Activated T-cell treated with anti-CD3 and anti-CD28 coated beads, Interleukin-2, amount 50 U/mL, for 4 hours (primary cell): Measurements from ENCODE around the gene HESX1. TPM values are rescaled to one million over a fixed set of nuclear protein-coding genes. Genes with fewer than 3 reads are reported as not detected.

Experiments used
- ATAC-seq, 2 donors: fragments of 200-7000 bp; cut with Tn5 transposase; one replicate each; pipeline ENCODE4 v1.10.0; 2021
- DNase-seq: peaks from one replicate; pipeline ENCODE4 v3.0.0-alpha.2; 2020
- H3K27me3 Mint-ChIP-seq: one replicate; pipeline ENCODE4 v1.8.0; 2021; ENCODE audit warnings: low read depth, mixed read lengths
- H3K36me3 Mint-ChIP-seq: one replicate; pipeline ENCODE4 v1.8.0; 2022; ENCODE audit warnings: mixed read lengths; ENCODE audit not compliant: insufficient read depth
- H3K4me1 Mint-ChIP-seq: one replicate; pipeline ENCODE4 v1.8.0; 2021; ENCODE audit warnings: low read depth, mixed read lengths
- H3K4me3 Mint-ChIP-seq: one replicate; pipeline ENCODE4 v1.8.0; 2021; ENCODE audit warnings: mild to moderate bottlenecking, moderate library complexity, mixed read lengths
- H3K9me3 Mint-ChIP-seq: one replicate; pipeline ENCODE4 v1.8.0; 2021; ENCODE audit warnings: mixed read lengths
- total RNA-seq, 3 donors: library from RNA; stranded (reverse); gene quantifications; one replicate each; pipeline ENCODE4 v1.2.1, GENCODE V29; 2021

HESX1 gene
- total RNA-seq, 3 donors from 2014 or later, result not detected

DNA sequence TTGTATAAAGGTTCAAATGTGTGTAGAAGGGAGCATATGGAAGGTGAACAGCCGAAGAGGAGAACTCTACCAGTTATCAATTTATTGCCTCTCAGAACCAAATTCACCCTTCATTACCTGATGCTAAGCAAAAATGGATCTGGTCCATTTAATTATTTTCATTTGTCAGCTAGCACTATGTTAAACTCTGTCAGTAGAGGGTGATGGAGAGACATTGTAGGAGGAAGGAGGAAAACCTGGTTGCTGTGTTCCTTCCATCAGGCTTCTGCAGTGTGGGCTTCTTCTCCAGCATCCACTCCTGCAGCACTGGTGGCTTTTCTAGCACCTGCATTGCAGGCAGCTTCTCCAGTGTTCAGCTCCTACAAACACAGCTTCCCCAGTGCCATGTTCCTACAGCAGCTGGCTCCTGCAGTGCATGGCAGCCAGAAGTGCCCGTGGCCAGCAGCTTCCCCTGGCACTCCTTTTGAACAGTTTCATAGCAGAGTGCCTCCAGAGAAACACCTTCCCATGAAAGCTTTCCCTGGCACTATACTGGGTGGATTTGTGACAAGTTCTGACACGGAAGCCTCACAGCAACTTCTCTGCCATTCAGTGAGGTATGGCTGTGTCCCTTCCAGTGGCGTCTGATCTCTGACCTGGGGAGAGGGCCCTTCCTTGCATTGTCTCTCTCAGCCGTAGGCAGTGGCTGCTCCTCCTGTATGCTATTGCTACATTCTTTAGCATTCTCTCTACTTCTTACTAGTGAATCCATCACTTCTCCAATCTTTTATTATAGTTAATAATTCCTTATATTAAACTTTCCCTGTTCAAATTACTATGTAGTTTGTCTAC is 20.0 kb downstream of the HESX1 start:
- no peaks in the 10 kb centered on the region for H3K4me1 Mint-ChIP-seq
- ATAC-seq (no peak), DNase-seq (no peak)
- no peaks in the 10 kb centered on the region for H3K36me3 Mint-ChIP-seq
- H3K9me3 Mint-ChIP-seq, result no peaks in the 10 kb centered on the region
- H3K27me3 Mint-ChIP-seq, result peaks cover 7% of the 10 kb centered on the region
- H3K4me3 Mint-ChIP-seq, result no peak overlapping the region

DNA sequence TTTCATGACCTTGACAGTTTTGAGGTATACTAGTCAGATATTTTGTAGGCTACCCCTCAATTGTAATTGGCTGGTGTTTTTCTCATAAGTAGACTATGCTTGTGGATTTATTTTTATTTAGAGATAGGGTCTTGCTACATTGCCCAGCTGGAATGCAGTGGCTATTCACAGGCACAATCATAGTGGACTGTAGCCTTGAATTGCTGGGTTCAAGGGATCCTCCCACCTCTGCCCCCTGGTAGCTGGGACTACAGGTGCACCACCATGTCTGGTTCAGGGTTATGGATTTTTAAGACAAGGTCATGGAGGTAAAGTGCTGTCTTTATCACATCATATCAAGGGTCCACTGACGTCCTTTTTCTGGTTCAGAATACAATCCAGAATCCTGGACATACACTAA is 23.7 kb downstream of the HESX1 start:
- Mint-ChIP-seq H3K36me3 (no peaks in the 10 kb centered on the region), H3K4me3 (no peak overlapping the region), H3K9me3 (no peaks in the 10 kb centered on the region), H3K27me3 (peaks cover 14% of the 10 kb centered on the region), H3K4me1 (no peaks in the 10 kb centered on the region)
- ATAC-seq (no peak), DNase-seq (no peak)

DNA sequence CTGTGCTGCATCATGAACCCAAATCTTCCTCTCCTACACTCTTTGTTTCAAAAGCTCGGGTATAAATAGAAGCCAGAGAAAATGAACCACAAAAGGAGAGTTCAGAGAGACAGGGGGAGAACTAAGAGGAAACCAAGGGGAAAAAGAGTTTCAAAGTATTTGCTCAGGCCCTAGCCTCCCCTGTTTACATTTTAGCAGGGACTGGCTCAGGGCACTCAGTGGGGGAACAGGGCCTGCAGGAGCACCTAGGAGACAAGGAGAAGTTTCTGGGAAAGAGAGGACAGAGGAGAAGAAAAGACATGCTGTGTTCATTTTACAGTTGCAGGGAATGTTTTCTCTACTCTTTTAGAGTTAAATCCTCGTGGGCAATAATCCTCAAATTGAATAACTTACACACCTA is 26.1 kb downstream of the HESX1 start:
- DNase-seq, result no peak
- Mint-ChIP-seq H3K4me3 (no peak overlapping the region), H3K4me1 (peaks cover 5% of the 10 kb centered on the region), H3K27me3 (peaks cover 28% of the 10 kb centered on the region), H3K9me3 (no peaks in the 10 kb centered on the region), H3K36me3 (no peaks in the 10 kb centered on the region)
- ATAC-seq, result no peak

DNA sequence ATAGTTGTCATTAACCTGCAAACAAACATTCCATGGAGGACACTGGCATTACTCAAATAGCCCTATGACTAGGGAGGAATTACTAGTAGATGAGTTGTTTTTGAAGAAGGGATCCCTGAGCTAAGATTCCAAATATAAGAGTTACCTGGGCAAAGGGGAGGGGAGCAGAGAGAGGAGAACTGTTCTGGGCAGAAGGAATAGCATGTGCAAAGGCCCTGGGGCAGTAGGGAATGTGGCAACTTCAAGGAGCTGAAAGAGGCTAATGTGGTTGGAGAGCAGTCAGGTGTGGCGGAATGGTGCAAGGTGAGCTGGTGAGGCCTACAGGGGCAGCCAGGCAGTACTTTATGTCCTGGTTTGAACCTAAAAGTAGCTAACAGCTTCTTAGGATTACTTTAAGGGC is 28.8 kb downstream of the HESX1 start:
- no peaks in the 10 kb centered on the region for H3K9me3 Mint-ChIP-seq
- no peak overlapping the region for H3K4me3 Mint-ChIP-seq
- H3K36me3 Mint-ChIP-seq, result no peaks in the 10 kb centered on the region
- H3K27me3 Mint-ChIP-seq, result peaks cover 50% of the 10 kb centered on the region
- peaks cover 5% of the 10 kb centered on the region for H3K4me1 Mint-ChIP-seq
- DNase-seq (no peak), ATAC-seq (no peak)

DNA sequence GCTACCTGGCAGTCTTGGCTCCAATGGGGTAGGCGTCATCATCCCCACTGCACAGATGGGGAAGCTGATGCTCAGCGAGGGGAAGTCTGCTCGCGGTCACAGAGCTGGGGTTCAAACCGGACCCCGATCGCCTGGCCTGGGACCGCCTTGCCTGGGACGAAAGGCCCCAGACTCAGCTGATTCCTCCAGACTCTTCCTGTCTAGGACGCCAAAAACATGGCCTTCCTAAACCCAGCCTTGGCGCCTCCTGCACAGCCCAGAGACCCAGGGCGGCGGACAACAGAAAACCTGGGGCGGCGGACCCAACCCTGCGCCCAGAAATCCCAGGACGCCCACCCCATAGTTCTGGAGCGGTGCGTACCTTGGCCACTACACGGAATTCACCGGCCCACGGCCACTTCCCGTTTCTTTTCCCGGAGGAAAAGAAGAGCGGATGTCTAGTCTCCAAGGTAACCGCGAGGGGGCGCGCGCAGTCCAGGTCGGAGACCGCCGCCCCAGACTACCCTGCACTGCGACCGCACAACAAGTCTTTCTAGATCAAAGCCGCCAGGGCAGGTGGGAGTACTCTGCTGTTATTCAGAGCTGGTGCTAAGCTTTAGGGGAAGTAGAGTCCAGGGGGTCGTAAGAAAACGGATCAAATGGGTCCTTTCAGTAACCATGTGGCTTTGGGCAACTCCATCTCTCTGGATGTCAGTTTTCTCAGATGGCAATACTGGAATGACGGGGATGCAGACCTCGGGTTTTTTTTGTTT is 29.7 kb downstream of the HESX1 start:
- Mint-ChIP-seq H3K4me1 (peaks cover 9% of the 10 kb centered on the region), H3K36me3 (no peaks in the 10 kb centered on the region), H3K4me3 (peak overlapping the region; percentile 50), H3K9me3 (no peaks in the 10 kb centered on the region), H3K27me3 (peaks cover 54% of the 10 kb centered on the region)
- DNase-seq (peak; percentile 57), ATAC-seq (peak; percentile 74 to 84)

DNA sequence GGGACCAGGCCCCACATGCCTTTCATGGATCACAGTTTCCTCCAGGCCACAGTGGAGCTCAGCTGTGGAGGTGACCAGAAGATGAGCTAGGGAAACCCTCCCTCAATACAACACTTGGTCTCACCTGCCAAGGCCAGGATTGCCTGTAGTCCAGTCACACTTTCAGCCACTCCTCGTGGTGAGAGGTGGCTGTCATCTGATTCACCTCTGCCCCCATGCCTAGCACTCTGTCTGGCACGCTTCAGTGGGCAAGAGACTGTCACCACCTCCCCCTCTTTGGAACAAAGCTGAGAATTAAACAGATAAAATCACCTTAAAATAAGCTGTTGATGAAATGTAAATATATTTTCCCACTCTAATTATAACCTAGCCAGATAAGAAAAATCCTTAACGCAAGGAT is 30.7 kb downstream of the HESX1 start:
- no peaks in the 10 kb centered on the region for H3K9me3 Mint-ChIP-seq
- peak overlapping the region; percentile 24 for H3K4me3 Mint-ChIP-seq
- no peak for DNase-seq
- H3K27me3 Mint-ChIP-seq, result peaks cover 58% of the 10 kb centered on the region
- ATAC-seq, result no peak
- H3K4me1 Mint-ChIP-seq, result peaks cover 13% of the 10 kb centered on the region
- no peaks in the 10 kb centered on the region for H3K36me3 Mint-ChIP-seq

DNA sequence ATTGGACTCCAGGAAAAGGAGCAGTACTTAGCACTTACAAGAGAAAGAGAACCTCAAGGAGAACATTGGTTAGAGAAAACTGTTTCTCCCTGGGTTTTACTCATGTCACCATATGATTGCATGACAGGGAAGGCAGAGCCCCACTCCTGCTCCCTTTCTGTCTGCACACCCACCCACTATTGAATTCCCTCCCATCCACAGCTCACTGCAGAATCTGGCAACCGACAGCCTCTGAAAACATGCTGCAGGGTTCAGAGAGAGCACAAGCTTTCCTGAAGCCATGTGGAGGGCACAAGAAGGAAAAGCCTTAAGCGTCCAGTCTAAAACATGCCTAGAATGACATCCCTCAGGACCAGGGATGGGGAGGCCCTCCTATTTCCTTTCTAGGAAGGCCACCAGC is 31.6 kb downstream of the HESX1 start:
- ATAC-seq (no peak), DNase-seq (no peak)
- no peak overlapping the region for H3K4me3 Mint-ChIP-seq
- no peaks in the 10 kb centered on the region for H3K9me3 Mint-ChIP-seq
- H3K4me1 Mint-ChIP-seq, result peaks cover 16% of the 10 kb centered on the region
- H3K27me3 Mint-ChIP-seq, result peaks cover 60% of the 10 kb centered on the region
- H3K36me3 Mint-ChIP-seq, result no peaks in the 10 kb centered on the region

DNA sequence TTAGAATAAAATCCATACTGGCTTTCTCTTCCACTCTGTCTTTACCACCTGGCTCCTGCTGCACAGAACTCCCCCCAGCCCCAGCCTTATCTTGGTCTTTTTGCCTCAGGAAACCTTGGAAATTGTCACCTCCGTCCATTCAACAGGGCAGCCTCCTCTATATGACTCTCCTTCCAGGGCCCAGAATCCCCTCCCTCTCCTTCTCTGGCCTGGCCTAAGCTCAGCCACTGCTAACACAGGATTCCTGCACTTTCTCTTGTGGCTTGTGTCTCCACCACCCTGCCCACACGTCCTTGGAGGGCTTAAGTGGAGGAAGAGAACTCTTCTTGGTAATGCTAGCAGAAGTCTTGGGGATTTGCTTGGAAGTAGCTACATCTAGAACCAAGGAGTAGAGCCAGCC is 33.1 kb downstream of the HESX1 start:
- ATAC-seq (no peak), DNase-seq (no peak)
- Mint-ChIP-seq H3K9me3 (no peaks in the 10 kb centered on the region), H3K36me3 (no peaks in the 10 kb centered on the region), H3K4me3 (peak overlapping the region; percentile 7), H3K27me3 (peaks cover 70% of the 10 kb centered on the region), H3K4me1 (peaks cover 16% of the 10 kb centered on the region)

DNA sequence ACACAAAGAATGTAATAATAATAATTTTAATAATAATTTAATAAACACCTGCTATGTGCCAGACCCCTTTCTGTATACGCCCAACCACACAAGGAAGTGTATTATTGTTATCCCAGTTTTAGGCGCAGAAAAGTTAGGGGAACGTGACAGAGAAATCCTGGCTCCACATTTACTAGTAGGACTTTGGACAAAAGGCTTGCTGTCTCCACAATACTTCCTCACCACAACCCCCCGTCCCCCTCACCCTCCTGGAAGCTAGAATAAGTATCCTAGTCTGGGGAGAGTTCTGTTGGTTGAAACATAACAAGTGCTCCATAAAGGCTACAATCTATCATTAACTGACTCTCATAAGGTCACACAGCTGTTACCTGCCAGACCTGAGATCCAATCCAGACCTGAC is 34.1 kb downstream of the HESX1 start:
- H3K4me3 Mint-ChIP-seq, result peak overlapping the region; percentile 63
- DNase-seq (no peak), ATAC-seq (no peak)
- H3K27me3 Mint-ChIP-seq, result peaks cover 67% of the 10 kb centered on the region
- H3K4me1 Mint-ChIP-seq, result peaks cover 16% of the 10 kb centered on the region
- H3K9me3 Mint-ChIP-seq, result no peaks in the 10 kb centered on the region
- H3K36me3 Mint-ChIP-seq, result no peaks in the 10 kb centered on the region

DNA sequence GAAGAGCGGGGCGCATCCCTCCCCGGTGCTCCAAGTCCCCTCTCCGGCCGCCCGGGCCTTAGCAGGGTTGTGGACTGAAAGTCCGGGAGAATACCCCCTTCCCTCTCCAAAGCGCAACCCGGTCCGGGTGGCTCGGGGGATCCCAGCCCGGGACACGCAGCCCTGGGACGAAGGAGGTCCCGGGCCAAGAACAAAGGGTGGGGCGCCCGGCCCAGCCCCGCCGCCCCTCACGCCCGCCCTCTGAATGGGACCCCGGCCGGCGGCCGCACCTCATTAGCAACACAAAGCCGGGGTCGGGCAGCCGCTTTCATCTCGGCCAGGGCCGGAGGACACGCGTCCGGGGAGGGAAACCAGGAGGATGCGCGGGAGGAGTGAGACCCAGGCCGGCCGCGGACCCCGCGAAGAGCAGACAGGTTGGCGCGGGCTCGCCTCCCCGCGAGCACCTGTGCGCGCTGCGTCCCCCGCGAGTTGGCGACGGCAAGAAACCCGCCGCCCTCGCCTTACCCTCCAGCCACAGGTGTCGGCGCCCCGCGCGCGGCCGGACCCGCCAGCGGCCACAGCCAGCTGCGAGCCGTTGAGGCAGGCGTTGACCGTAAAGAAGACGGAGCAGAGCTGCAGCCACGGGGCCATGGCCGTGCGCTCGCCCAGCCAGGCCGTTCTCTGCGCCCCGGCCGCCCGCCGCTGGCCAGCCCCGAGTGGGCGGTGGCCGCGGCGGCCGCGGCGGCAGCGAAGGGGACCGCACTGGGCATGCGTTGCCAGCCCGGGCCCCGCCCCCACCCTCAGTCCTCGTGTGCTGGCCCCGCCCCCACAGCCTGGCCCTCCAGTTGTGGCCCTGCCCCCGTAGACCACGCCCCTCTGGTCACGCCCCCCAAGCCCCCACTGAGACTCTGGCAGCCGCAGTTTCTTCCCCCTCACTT is 34.9 kb downstream of the HESX1 start, which contains the start of gene IL17RD:
IL17RD (minus strand) TSS at position 697 of the 917 bp plus-strand sequence; CDS start at position 630, 67 bp downstream.
- peaks cover 13% of the 10 kb centered on the region for H3K4me1 Mint-ChIP-seq
- H3K27me3 Mint-ChIP-seq, result peaks cover 63% of the 10 kb centered on the region
- H3K9me3 Mint-ChIP-seq, result no peaks in the 10 kb centered on the region
- no peaks in the 10 kb centered on the region for H3K36me3 Mint-ChIP-seq
- ATAC-seq (peak; percentile 65 to 81), DNase-seq (peak; percentile 29)
- H3K4me3 Mint-ChIP-seq, result peak within 1 kb of the TSS; percentile 84

DNA sequence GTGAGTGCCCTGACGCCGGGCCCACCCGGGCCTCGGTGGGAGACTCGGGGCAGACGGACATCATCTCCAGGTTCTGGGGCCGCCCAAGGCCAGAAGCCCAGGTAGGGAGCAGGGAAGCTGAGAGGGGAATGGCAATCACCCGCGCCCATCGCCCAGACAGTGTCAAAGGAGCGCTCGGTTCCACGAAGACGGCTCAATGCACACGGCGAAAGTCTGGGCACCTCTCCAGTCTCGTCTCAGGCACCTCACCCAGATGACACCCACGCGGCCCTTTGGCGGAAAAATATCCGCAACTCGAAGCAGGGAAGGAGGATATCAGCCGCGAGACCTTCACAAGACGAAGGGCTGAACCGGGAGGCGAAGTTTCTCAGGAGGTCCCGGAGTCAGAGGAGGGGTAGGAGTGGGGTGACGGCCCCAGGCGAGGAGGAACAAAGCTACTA is 35.5 kb downstream of the HESX1 start:
- H3K4me3 Mint-ChIP-seq, result peak overlapping the region; percentile 84
- DNase-seq (no peak), ATAC-seq (peak; percentile 35 to 41)

DNA sequence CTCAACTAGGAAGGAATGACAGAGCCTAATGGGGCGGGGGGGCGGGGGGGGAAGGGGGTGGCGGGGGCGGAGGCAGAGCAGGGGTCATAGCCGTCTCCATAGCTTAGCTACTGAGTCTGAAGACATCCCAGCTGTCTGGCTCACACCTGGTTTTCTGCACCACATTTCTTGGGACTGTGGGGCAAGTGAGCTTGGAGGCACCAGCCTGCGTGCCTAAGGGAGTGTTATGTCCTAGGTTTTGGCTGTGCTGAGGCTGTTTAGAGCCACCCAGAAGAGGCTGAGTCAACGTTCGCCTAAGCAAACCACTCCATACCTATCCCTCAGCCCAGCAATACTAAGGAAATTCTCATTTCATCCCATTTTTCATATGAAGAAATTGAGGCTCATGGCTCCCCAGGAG is 36.0 kb downstream of the HESX1 start:
- ATAC-seq (peak; percentile 13 to 20), DNase-seq (no peak)
- Mint-ChIP-seq H3K27me3 (peaks cover 57% of the 10 kb centered on the region), H3K4me1 (peaks cover 19% of the 10 kb centered on the region), H3K9me3 (no peaks in the 10 kb centered on the region), H3K4me3 (peak overlapping the region; percentile 84), H3K36me3 (no peaks in the 10 kb centered on the region)

More for the DNA sequence above, 35.5 kb downstream of the HESX1 start:
- H3K27me3 Mint-ChIP-seq, result peaks cover 62% of the 10 kb centered on the region
- H3K36me3 Mint-ChIP-seq, result no peaks in the 10 kb centered on the region
- H3K4me1 Mint-ChIP-seq, result peaks cover 15% of the 10 kb centered on the region
- H3K9me3 Mint-ChIP-seq, result no peaks in the 10 kb centered on the region

DNA sequence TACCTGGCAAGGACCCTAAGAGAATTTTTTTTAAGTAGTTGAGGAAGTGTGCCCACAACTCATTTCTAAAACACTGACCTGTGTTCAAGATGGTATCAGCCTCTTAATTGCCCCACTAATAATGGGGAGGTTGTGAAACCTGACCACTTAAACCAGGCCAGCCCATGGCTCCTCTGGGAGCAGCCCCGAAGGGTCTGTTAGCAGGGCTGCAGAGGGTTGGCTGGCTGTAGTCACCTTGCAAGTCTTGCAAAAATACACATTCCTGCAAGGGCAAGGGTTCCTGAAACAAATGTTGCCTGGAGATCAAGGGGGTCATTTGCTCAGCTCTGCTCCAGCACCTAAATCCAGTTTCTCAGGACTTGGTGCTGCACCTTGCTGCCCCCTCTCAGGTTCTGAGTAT is 37.9 kb downstream of the HESX1 start:
- no peak for ATAC-seq
- H3K27me3 Mint-ChIP-seq, result peaks cover 44% of the 10 kb centered on the region

More for the DNA sequence above, 37.9 kb downstream of the HESX1 start:
- Mint-ChIP-seq H3K36me3 (no peaks in the 10 kb centered on the region), H3K4me1 (peaks cover 21% of the 10 kb centered on the region), H3K4me3 (no peak overlapping the region), H3K9me3 (no peaks in the 10 kb centered on the region)
- DNase-seq, result no peak
